Osteocyte (in vitro differentiated cells): ENCODE data around the gene AP2A2. TPM values are rescaled to one million over a fixed set of nuclear protein-coding genes. Genes with fewer than 3 reads are reported as not detected.

Experiments used
- DNase-seq: peaks from one replicate; pipeline ENCODE4 v3.0.0; 2021; ENCODE audit warnings: mixed read lengths; ENCODE audit not compliant: unreplicated experiment; ENCODE audit errors: extremely low spot score
- H3K27ac Mint-ChIP-seq: one replicate; pipeline ENCODE4 v1.8.0; 2021; ENCODE audit warnings: mild to moderate bottlenecking, mixed read lengths; ENCODE audit not compliant: unreplicated experiment
- H3K27me3 Mint-ChIP-seq: one replicate; pipeline ENCODE4 v1.8.0; 2021; ENCODE audit warnings: mixed read lengths; ENCODE audit not compliant: unreplicated experiment
- H3K36me3 Mint-ChIP-seq: one replicate; pipeline ENCODE4 v1.8.0; 2021; ENCODE audit warnings: mixed read lengths; ENCODE audit not compliant: unreplicated experiment
- H3K4me1 Mint-ChIP-seq: one replicate; pipeline ENCODE4 v1.8.0; 2021; ENCODE audit warnings: mixed read lengths; ENCODE audit not compliant: unreplicated experiment
- H3K4me3 Mint-ChIP-seq: one replicate; pipeline ENCODE4 v1.8.0; 2021; ENCODE audit warnings: mild to moderate bottlenecking, moderate library complexity, mixed read lengths; ENCODE audit not compliant: unreplicated experiment
- H3K9me3 Mint-ChIP-seq: one replicate; pipeline ENCODE4 v1.8.0; 2021; ENCODE audit warnings: mixed read lengths; ENCODE audit not compliant: unreplicated experiment
- total RNA-seq: library from RNA; stranded (reverse); gene quantifications from 2 replicates; pipeline ENCODE4 v1.2.1, GENCODE V29; 2021
- TF ChIP-seq, protein P1 (sequence below): fragments of 200-600 bp; sonication (generic); IDR thresholded peaks from 2 replicates; pipeline ENCODE4 v1.5.0; 2021; ENCODE audit warnings: antibody characterized with exemption, mild to moderate bottlenecking, moderate library complexity

The AP2A2 gene
- total RNA-seq, 1 donor from 2014 or later: 102 TPM

DNA sequence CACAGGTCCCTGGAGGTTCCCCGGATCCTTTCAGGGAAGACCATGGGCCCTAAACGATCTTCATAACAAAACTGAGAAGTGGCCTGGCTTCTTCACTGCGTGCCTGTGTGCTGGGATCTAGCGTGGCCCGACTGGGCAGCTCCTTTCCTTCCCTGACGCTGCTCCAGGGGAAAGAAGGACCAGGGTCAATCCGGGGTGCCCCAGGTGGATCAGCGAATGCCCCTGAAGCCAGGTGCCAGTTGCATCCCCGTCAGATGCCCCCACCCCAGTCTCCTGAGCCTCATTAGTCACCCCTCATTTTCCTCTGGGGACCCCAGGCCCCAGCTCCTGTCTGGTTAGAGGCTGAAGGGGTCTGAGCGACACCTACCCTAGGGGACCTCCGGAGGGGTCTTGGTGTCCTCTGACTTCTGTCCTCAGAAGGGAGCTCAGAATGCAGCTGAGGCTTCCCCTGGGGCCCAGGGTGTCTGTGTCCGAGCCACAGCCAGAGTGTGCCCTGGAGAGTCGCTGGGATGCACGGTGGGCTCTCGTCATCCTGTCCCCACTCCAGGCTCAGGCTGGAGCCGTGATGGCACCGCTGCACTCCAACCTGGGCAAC is 129.5 kb downstream of the AP2A2 start:
- H3K27ac Mint-ChIP-seq: no peak overlapping the region
- DNase-seq: no peak
- no peak overlapping the region for H3K4me3 Mint-ChIP-seq
- H3K9me3 Mint-ChIP-seq: no peaks in the 10 kb centered on the region
- TF ChIP-seq, protein P1, sequence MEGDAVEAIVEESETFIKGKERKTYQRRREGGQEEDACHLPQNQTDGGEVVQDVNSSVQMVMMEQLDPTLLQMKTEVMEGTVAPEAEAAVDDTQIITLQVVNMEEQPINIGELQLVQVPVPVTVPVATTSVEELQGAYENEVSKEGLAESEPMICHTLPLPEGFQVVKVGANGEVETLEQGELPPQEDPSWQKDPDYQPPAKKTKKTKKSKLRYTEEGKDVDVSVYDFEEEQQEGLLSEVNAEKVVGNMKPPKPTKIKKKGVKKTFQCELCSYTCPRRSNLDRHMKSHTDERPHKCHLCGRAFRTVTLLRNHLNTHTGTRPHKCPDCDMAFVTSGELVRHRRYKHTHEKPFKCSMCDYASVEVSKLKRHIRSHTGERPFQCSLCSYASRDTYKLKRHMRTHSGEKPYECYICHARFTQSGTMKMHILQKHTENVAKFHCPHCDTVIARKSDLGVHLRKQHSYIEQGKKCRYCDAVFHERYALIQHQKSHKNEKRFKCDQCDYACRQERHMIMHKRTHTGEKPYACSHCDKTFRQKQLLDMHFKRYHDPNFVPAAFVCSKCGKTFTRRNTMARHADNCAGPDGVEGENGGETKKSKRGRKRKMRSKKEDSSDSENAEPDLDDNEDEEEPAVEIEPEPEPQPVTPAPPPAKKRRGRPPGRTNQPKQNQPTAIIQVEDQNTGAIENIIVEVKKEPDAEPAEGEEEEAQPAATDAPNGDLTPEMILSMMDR: no peak
- H3K36me3 Mint-ChIP-seq: no peaks in the 10 kb centered on the region
- H3K27me3 Mint-ChIP-seq: peaks cover 9% of the 10 kb centered on the region
- peaks cover 2% of the 10 kb centered on the region for H3K4me1 Mint-ChIP-seq

DNA sequence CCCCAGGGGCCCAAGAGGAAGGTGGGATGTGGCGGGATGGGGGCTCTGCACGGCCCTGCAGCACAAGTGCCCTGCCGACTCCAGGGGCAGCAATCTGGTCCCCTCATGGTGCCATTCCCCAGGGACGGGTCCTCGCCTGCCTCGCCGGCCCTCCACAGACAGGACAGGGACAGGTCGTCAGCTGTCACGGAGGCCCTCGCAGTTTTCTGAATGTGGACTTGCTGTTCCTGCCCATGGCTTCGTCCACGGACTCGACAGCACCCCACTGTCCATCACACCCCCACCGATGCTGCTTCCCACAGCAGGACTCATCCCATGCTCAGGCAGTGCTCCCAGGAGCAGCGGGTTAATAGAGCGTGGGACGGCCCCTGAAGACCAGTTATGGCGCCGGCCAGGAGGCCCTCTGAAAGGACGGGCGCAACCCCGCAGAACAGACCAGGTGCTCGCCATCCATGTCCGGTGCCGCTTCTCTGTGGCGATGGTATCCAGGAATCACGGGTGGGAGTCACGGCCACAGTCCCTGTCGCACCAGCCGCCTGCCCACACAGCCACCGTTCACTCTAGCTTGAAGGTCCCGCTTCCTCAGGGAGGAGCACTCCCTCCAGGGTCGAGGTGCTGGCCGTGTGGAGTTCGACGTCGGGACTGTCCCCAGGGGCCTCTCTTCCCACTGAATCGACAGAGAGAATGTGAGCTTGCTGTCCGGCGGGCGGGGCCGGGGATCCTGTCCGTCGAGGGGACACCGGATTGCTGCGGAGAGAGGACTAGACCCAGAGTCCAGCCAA is 130.5 kb downstream of the AP2A2 start:
- Mint-ChIP-seq H3K9me3 (no peaks in the 10 kb centered on the region), H3K4me3 (no peak overlapping the region), H3K27ac (no peak overlapping the region), H3K36me3 (no peaks in the 10 kb centered on the region), H3K4me1 (peaks cover 4% of the 10 kb centered on the region), H3K27me3 (peaks cover 9% of the 10 kb centered on the region)
- TF ChIP-seq, protein P1: no peak
- no peak for DNase-seq

DNA sequence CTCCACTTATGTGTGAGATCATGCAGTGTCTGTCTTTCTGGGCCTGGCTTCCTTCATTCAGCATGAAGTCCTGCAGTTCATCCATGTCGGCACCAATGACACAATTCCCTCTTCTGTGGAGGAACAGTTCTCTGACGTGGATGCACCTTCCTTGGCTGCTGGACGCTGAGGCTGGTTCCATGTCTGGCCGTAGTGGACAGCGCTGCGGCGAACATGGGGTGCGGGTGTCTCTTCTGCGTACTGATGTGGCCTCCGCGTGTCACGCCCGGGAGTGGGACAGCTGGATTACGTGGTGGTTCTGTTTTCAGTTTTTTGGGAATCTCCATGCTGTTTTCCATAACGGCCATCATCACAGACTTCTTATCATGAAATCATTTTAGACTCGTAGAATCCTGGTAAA is 132.1 kb downstream of the AP2A2 start:
- Mint-ChIP-seq H3K4me3 (no peak overlapping the region), H3K27me3 (peaks cover 15% of the 10 kb centered on the region), H3K27ac (no peak overlapping the region), H3K4me1 (peaks cover 4% of the 10 kb centered on the region), H3K36me3 (no peaks in the 10 kb centered on the region), H3K9me3 (peaks cover 4% of the 10 kb centered on the region)
- DNase-seq: no peak
- TF ChIP-seq, protein P1: no peak

DNA sequence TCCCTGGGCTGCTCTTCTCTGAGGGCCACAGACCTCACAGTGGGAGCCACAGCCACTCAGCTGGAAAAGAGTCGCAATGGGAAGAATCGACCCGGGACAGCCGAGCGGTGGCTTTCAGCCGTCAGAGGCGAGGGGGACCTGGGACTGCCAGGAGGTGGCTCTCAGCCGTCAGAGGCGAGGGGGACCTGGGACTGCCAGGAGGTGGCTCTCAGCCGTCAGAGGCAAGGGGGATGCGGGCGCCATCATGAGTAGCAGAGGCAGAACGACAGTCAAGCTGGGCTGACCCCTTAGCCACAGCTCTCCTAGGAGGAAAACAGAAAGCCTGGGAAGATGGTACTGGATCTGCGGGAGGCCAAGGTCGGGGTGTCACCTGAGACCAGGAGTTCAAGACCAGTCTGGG is 134.1 kb downstream of the AP2A2 start:
- Mint-ChIP-seq H3K4me1 (peaks cover 4% of the 10 kb centered on the region), H3K27ac (no peak overlapping the region), H3K4me3 (no peak overlapping the region), H3K36me3 (no peaks in the 10 kb centered on the region), H3K9me3 (peaks cover 4% of the 10 kb centered on the region), H3K27me3 (peaks cover 28% of the 10 kb centered on the region)
- TF ChIP-seq, protein P1: no peak
- no peak for DNase-seq

DNA sequence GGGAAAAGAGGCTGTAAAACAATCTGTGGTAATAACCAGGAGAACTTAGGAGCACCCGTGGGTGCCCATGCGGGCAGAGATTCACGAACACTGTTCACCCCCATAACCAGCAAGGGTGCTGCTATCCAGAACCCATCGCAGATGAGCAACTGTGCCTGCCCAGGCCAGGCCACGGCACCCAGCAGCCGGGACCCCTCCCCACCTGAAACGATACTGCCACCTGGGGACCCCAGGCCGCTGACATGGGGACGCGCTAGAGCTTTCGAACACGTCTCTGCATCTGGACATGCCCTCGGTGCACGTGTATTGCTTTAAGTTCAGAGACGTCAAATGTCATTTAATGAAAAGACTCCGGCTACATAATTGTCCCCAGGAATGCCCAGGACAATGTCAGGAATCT is 134.7 kb downstream of the AP2A2 start:
- peaks cover 4% of the 10 kb centered on the region for H3K4me1 Mint-ChIP-seq
- H3K27ac Mint-ChIP-seq: no peak overlapping the region
- no peak for DNase-seq
- no peaks in the 10 kb centered on the region for H3K36me3 Mint-ChIP-seq
- no peak overlapping the region for H3K4me3 Mint-ChIP-seq
- TF ChIP-seq, protein P1: no peak
- peaks cover 4% of the 10 kb centered on the region for H3K9me3 Mint-ChIP-seq
- H3K27me3 Mint-ChIP-seq: peaks cover 29% of the 10 kb centered on the region
